IMR-90 (cell line): ENCODE data around the gene PDGFRA. TPM values are rescaled to one million over a fixed set of nuclear protein-coding genes. Genes with fewer than 3 reads are reported as not detected.
"Not testable (repeated sequence)": the region's sequence is repeated elsewhere in the genome, so short reads cannot be mapped to it uniquely, and the experiment has no call there.

Experiments used
- ATAC-seq: fragments of 200-7000 bp; cut with Tn5 transposase; 2 replicates; pipeline ENCODE4 v1.9.1; 2020; ENCODE audit warnings: low read depth, mild to moderate bottlenecking, moderate library complexity
- BruUV-seq: library from RNA; stranded (reverse); fragments of 400-500 nt; replicated peaks from 2 replicates; lab custom pipeline; 2021; lab: Mats Ljungman, UMichigan
- CTCF ChIA-PET: fragments of 300-600 bp; formaldehyde crosslinking; extraction: SDS; loops from one replicate; lab custom pipeline; 2021; ENCODE audit warnings: antibody characterized with exemption; lab: Yijun Ruan, JAX
- POLR2A ChIA-PET: fragments of 300-600 bp; sonication (Branson Sonifier 250); formaldehyde crosslinking; loops from one replicate; lab custom pipeline; 2022; ENCODE audit warnings: antibody characterized with exemption; ENCODE audit not compliant: unreplicated experiment; lab: Charles Lee
- DNase-seq: peaks from one replicate; pipeline ENCODE4 v3.0.0; 2013
- H2AFZ ChIP-seq: replicated peaks from 2 replicates; pipeline ENCODE3; 2013; ENCODE audit warnings: low read length, mild to moderate bottlenecking; ENCODE audit not compliant: poor library complexity
- H2AK5ac ChIP-seq: 2 replicates; pipeline ENCODE4 v1.6.1; 2013; ENCODE audit warnings: low read depth, low read length, inconsistent platforms
- H2AK9ac ChIP-seq: replicated peaks from 2 replicates; pipeline ENCODE3; 2013; ENCODE audit warnings: mild to moderate bottlenecking, low read depth, low read length, moderate library complexity; ENCODE audit not compliant: poor library complexity
- H2BK120ac ChIP-seq: 2 replicates; pipeline ENCODE4 v1.6.1; 2013; ENCODE audit warnings: low read depth, low read length, inconsistent platforms
- H2BK15ac ChIP-seq: 3 replicates; pipeline ENCODE4 v1.6.1; 2013; ENCODE audit warnings: low read depth, low read length, inconsistent platforms
- H2BK20ac ChIP-seq: 2 replicates; pipeline ENCODE4 v1.6.1; 2013; ENCODE audit warnings: low read depth, mild to moderate bottlenecking, inconsistent platforms, low read length, moderate library complexity
- H2BK5ac ChIP-seq: 2 replicates; pipeline ENCODE4 v1.6.1; 2013; ENCODE audit warnings: mild to moderate bottlenecking, low read depth, low read length, inconsistent platforms; ENCODE audit not compliant: poor library complexity, severe bottlenecking
- H3K14ac ChIP-seq: replicated peaks from 2 replicates; pipeline ENCODE4 v1.6.1; 2013; ENCODE audit warnings: low read depth, low read length, inconsistent platforms
- H3K18ac ChIP-seq: 2 replicates; pipeline ENCODE4 v1.6.1; 2013; ENCODE audit warnings: low read depth, low read length, control low read depth
- H3K23ac ChIP-seq: 2 replicates; pipeline ENCODE4 v1.6.1; 2013; ENCODE audit warnings: low read depth, low read length, inconsistent platforms
- H3K27ac ChIP-seq: 2 replicates; pipeline ENCODE4 v1.5.1; 2013; ENCODE audit warnings: mild to moderate bottlenecking, control low read depth, low read length; ENCODE audit not compliant: insufficient read depth
- H3K27me3 ChIP-seq: 2 replicates; pipeline ENCODE4 v1.6.1; 2013; ENCODE audit warnings: low read length; ENCODE audit not compliant: control insufficient read depth, insufficient read depth
- H3K36me3 ChIP-seq: 2 replicates; pipeline ENCODE4 v1.6.1; 2013; ENCODE audit warnings: low read length, mixed read lengths; ENCODE audit not compliant: control insufficient read depth, insufficient read depth
- H3K4ac ChIP-seq: 2 replicates; pipeline ENCODE4 v1.6.1; 2013; ENCODE audit warnings: low read depth, low read length, inconsistent platforms
- H3K4me1 ChIP-seq: 2 replicates; pipeline ENCODE4 v1.6.1; 2013; ENCODE audit warnings: low read length, mixed read lengths; ENCODE audit not compliant: control insufficient read depth, insufficient read depth
- H3K4me2 ChIP-seq: 2 replicates; pipeline ENCODE4 v1.6.1; 2013; ENCODE audit warnings: low read depth, mild to moderate bottlenecking, control low read depth, low read length, moderate library complexity
- H3K4me3 ChIP-seq: 2 replicates; pipeline ENCODE4 v1.5.1; 2013; ENCODE audit warnings: low read depth, mild to moderate bottlenecking, control low read depth, low read length, moderate library complexity; ENCODE audit not compliant: insufficient read depth
- H3K56ac ChIP-seq: 2 replicates; pipeline ENCODE4 v1.6.1; 2013; ENCODE audit warnings: low read length, inconsistent platforms; ENCODE audit not compliant: insufficient read depth; ENCODE audit errors: extremely low read depth
- H3K79me1 ChIP-seq, 2 experiments: 2 replicates each; pipeline ENCODE4 v1.6.1; 2013; ENCODE audit warnings: low read length in 2 of 2, inconsistent platforms in 1 of 2, low read depth in 1 of 2
- H3K9ac ChIP-seq: 2 replicates; pipeline ENCODE4 v1.6.1; 2013; ENCODE audit warnings: low read depth, low read length, control low read depth
- H3K9me1 ChIP-seq: 2 replicates; pipeline ENCODE4 v1.6.1; 2013; ENCODE audit warnings: low read length, inconsistent platforms; ENCODE audit not compliant: insufficient read depth
- H3K9me3 ChIP-seq: 2 replicates; pipeline ENCODE4 v1.6.1; 2013; ENCODE audit warnings: low read length; ENCODE audit not compliant: control insufficient read depth, insufficient read depth
- H4K20me1 ChIP-seq: 2 replicates; pipeline ENCODE4 v1.6.1; 2013; ENCODE audit warnings: low read length, inconsistent platforms; ENCODE audit not compliant: insufficient read depth
- H4K5ac ChIP-seq: 2 replicates; pipeline ENCODE4 v1.6.1; 2013; ENCODE audit warnings: mild to moderate bottlenecking, low read depth, low read length, control low read depth
- H4K8ac ChIP-seq, 2 experiments: 2 replicates each; pipeline ENCODE4 v1.6.1; 2013; ENCODE audit warnings: low read depth in 2 of 2, low read length in 2 of 2, control low read depth in 1 of 2, inconsistent platforms in 1 of 2
- H4K91ac ChIP-seq: 2 replicates; pipeline ENCODE4 v1.6.1; 2013; ENCODE audit warnings: low read depth, low read length, inconsistent platforms; ENCODE audit not compliant: insufficient read depth
- dilution Hi-C: fragments of 300-500 bp; cut with HindIII; formaldehyde crosslinking; loops from one replicate; pipeline ENCODE4 v1.14.3; 2018; ENCODE audit warnings: low sequenced_read_pairs; ENCODE audit not compliant: unreplicated experiment
- in situ Hi-C: fragments of 300-500 bp; cut with MboI; formaldehyde crosslinking; loops from 3 replicates; pipeline ENCODE4 v1.14.3; 2019; ENCODE audit warnings: low sequenced_read_pairs, inconsistent platforms, mixed read lengths
- intact Hi-C: fragments of 100-400 bp; cut with micrococcal nuclease; formaldehyde crosslinking; loops from 2 replicates; pipeline ENCODE4 v1.10.0; 2022
- polyA plus RNA-seq, 3 experiments: library from polyadenylated mRNA; depleted of rRNA; stranded (reverse); fragments of >200 nt; gene quantifications; 2 replicates each; pipeline ENCODE4 v1.2.3, GENCODE V29; 2012; ENCODE audit warnings: low replicate concordance in 1 of 3
- total RNA-seq: library from RNA; depleted of rRNA; stranded (reverse); fragments of >200 nt; gene quantifications from 2 replicates; pipeline ENCODE4 v1.2.3, GENCODE V29; 2012

The PDGFRA gene
- total and polyA plus RNA-seq, 2 of the 4 experiments (the other 2 are of a cell fraction), result 60.8 to 168 TPM

- H3K14ac ChIP-seq, H2BK5ac ChIP-seq, dilution Hi-C loops, BruUV-seq, H3K4me3 ChIP-seq, H4K8ac ChIP-seq, H3K56ac ChIP-seq, H2AFZ ChIP-seq, H3K4ac ChIP-seq, H3K79me1 ChIP-seq, H3K36me3 ChIP-seq, CTCF ChIA-PET, in situ Hi-C loops, H3K27ac ChIP-seq, intact Hi-C loops, H4K91ac ChIP-seq, H3K9me3 ChIP-seq, H2BK120ac ChIP-seq, H3K9ac ChIP-seq, DNase-seq, H3K9me1 ChIP-seq, H3K4me1 ChIP-seq, H2AK9ac ChIP-seq, H3K23ac ChIP-seq, H3K4me2 ChIP-seq, H4K5ac ChIP-seq, H2BK20ac ChIP-seq, POLR2A ChIA-PET, H2BK15ac ChIP-seq, H3K18ac ChIP-seq, H4K20me1 ChIP-seq, ATAC-seq, H2AK5ac ChIP-seq: not testable (repeated sequence)
- H3K27me3 ChIP-seq, result peaks cover 12% of the 10 kb centered on the region
These were observed 105.7 kb downstream of the PDGFRA start for GRCh38 chr4:54334769-54335168.
